GM23338 (cell line): Measurements from ENCODE around the gene SEMA3C. TPM values are rescaled to one million over a fixed set of nuclear protein-coding genes. Genes with fewer than 3 reads are reported as not detected.

Experiments used
- NANOG ChIP-seq: IDR thresholded peaks from 2 replicates; pipeline ENCODE4 v1.6.1; 2016; ENCODE audit warnings: antibody characterized with exemption, borderline replicate concordance
- POLR2AphosphoS5 ChIP-seq: IDR thresholded peaks from 2 replicates; pipeline ENCODE4 v1.6.1; 2016; ENCODE audit warnings: antibody characterized with exemption, low read depth
- STAT1 ChIP-seq: IDR thresholded peaks from one replicate; pipeline ENCODE4 v1.6.1; 2016; ENCODE audit warnings: antibody characterized with exemption; ENCODE audit not compliant: unreplicated experiment
- polyA plus RNA-seq: library from polyadenylated mRNA; unstranded; fragments of >200 nt; fragmentation: Nextera tagmentation; extraction: Ambion mirVana; gene quantifications from 2 replicates; pipeline ENCODE4 v1.2.1, GENCODE V29; 2016
- total RNA-seq: library from RNA; depleted of rRNA; stranded (reverse); fragments of >200 nt; shearing (Covaris generic); gene quantifications from 2 replicates; pipeline ENCODE4 v1.2.3, GENCODE V29; 2014
- TF ChIP-seq, protein P1 (sequence below): fragments of 250-450 bp; sonication (Bioruptor Pico); IDR thresholded peaks from 2 replicates; pipeline ENCODE4 v1.5.0; 2020; ENCODE audit warnings: mild to moderate bottlenecking, moderate library complexity
- TF ChIP-seq, protein P2 (sequence below): IDR thresholded peaks from one replicate; pipeline ENCODE4 v1.6.1; 2018; ENCODE audit warnings: antibody characterized with exemption; ENCODE audit not compliant: unreplicated experiment
- TF ChIP-seq, protein P3 (sequence below), 2 experiments: fragments of 200-600 bp in 1 of 2; sonication (generic) in 1 of 2; conservative IDR thresholded peaks; 2 replicates each; pipeline versions ENCODE4 v1.5.1 to v1.6.1; 2016 to 2017; ENCODE audit warnings: antibody characterized with exemption in 2 of 2, low read depth in 2 of 2, mild to moderate bottlenecking in 2 of 2, moderate library complexity in 1 of 2

SEMA3C gene
- total and polyA plus RNA-seq, 2 experiments from 2014 or later, result 1.0 to 3.5 TPM

DNA sequence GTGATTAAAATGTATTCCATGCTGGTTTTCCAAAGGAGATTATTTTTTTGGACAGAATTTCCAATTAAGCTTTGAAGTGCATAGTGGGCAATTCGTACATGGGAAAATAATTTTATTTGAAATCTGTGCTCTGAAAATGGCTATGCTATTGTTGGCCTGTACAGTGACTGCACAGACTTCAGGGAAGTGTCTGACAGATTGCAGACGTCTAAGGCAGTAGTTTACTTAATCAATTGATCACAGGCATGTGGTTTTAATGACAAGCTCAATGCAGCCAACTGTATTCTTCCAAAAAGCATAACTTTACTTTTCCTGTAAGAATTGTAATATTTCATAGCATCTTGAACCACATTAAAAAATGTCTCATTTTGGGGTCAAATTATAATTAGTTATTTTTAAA, 102.0 kb downstream of the SEMA3C start (continued):
- TF ChIP-seq, protein P1, sequence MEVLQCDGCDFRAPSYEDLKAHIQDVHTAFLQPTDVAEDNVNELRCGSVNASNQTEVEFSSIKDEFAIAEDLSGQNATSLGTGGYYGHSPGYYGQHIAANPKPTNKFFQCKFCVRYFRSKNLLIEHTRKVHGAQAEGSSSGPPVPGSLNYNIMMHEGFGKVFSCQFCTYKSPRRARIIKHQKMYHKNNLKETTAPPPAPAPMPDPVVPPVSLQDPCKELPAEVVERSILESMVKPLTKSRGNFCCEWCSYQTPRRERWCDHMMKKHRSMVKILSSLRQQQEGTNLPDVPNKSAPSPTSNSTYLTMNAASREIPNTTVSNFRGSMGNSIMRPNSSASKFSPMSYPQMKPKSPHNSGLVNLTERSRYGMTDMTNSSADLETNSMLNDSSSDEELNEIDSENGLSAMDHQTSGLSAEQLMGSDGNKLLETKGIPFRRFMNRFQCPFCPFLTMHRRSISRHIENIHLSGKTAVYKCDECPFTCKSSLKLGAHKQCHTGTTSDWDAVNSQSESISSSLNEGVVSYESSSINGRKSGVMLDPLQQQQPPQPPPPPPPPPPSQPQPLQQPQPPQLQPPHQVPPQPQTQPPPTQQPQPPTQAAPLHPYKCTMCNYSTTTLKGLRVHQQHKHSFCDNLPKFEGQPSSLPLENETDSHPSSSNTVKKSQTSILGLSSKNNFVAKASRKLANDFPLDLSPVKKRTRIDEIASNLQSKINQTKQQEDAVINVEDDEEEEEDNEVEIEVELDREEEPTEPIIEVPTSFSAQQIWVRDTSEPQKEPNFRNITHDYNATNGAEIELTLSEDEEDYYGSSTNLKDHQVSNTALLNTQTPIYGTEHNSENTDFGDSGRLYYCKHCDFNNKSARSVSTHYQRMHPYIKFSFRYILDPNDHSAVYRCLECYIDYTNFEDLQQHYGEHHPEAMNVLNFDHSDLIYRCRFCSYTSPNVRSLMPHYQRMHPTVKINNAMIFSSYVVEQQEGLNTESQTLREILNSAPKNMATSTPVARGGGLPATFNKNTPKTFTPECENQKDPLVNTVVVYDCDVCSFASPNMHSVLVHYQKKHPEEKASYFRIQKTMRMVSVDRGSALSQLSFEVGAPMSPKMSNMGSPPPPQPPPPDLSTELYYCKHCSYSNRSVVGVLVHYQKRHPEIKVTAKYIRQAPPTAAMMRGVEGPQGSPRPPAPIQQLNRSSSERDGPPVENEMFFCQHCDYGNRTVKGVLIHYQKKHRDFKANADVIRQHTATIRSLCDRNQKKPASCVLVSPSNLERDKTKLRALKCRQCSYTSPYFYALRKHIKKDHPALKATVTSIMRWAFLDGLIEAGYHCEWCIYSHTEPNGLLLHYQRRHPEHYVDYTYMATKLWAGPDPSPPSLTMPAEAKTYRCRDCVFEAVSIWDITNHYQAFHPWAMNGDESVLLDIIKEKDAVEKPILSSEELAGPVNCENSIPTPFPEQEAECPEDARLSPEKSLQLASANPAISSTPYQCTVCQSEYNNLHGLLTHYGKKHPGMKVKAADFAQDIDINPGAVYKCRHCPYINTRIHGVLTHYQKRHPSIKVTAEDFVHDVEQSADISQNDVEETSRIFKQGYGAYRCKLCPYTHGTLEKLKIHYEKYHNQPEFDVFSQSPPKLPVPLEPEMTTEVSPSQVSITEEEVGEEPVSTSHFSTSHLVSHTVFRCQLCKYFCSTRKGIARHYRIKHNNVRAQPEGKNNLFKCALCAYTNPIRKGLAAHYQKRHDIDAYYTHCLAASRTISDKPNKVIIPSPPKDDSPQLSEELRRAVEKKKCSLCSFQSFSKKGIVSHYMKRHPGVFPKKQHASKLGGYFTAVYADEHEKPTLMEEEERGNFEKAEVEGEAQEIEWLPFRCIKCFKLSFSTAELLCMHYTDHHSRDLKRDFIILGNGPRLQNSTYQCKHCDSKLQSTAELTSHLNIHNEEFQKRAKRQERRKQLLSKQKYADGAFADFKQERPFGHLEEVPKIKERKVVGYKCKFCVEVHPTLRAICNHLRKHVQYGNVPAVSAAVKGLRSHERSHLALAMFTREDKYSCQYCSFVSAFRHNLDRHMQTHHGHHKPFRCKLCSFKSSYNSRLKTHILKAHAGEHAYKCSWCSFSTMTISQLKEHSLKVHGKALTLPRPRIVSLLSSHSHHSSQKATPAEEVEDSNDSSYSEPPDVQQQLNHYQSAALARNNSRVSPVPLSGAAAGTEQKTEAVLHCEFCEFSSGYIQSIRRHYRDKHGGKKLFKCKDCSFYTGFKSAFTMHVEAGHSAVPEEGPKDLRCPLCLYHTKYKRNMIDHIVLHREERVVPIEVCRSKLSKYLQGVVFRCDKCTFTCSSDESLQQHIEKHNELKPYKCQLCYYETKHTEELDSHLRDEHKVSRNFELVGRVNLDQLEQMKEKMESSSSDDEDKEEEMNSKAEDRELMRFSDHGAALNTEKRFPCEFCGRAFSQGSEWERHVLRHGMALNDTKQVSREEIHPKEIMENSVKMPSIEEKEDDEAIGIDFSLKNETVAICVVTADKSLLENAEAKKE (CRISPR knock-in tag), result no peak
- TF ChIP-seq POLR2AphosphoS5 (no peak), STAT1 (no peak), NANOG (no peak)
- TF ChIP-seq, protein P2, sequence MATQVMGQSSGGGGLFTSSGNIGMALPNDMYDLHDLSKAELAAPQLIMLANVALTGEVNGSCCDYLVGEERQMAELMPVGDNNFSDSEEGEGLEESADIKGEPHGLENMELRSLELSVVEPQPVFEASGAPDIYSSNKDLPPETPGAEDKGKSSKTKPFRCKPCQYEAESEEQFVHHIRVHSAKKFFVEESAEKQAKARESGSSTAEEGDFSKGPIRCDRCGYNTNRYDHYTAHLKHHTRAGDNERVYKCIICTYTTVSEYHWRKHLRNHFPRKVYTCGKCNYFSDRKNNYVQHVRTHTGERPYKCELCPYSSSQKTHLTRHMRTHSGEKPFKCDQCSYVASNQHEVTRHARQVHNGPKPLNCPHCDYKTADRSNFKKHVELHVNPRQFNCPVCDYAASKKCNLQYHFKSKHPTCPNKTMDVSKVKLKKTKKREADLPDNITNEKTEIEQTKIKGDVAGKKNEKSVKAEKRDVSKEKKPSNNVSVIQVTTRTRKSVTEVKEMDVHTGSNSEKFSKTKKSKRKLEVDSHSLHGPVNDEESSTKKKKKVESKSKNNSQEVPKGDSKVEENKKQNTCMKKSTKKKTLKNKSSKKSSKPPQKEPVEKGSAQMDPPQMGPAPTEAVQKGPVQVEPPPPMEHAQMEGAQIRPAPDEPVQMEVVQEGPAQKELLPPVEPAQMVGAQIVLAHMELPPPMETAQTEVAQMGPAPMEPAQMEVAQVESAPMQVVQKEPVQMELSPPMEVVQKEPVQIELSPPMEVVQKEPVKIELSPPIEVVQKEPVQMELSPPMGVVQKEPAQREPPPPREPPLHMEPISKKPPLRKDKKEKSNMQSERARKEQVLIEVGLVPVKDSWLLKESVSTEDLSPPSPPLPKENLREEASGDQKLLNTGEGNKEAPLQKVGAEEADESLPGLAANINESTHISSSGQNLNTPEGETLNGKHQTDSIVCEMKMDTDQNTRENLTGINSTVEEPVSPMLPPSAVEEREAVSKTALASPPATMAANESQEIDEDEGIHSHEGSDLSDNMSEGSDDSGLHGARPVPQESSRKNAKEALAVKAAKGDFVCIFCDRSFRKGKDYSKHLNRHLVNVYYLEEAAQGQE, result no peak
- TF ChIP-seq, protein P3, sequence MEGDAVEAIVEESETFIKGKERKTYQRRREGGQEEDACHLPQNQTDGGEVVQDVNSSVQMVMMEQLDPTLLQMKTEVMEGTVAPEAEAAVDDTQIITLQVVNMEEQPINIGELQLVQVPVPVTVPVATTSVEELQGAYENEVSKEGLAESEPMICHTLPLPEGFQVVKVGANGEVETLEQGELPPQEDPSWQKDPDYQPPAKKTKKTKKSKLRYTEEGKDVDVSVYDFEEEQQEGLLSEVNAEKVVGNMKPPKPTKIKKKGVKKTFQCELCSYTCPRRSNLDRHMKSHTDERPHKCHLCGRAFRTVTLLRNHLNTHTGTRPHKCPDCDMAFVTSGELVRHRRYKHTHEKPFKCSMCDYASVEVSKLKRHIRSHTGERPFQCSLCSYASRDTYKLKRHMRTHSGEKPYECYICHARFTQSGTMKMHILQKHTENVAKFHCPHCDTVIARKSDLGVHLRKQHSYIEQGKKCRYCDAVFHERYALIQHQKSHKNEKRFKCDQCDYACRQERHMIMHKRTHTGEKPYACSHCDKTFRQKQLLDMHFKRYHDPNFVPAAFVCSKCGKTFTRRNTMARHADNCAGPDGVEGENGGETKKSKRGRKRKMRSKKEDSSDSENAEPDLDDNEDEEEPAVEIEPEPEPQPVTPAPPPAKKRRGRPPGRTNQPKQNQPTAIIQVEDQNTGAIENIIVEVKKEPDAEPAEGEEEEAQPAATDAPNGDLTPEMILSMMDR (conservative IDR thresholded peaks at IDR 0.05; ENCODE audit: low read depth in 2 of 2), result no peak
